OCI-LY3 (cell line): ENCODE results near the gene RPS6KA2.

Experiments used
- H2AFZ ChIP-seq: fragments of 200-600, 300-600 bp; shearing (Covaris generic); 2 replicates; pipeline ENCODE4 v1.6.0; 2014; ENCODE audit warnings: antibody characterized with exemption, low read depth, low read length
- H3K27ac ChIP-seq: fragments of 200-600, 300-600 bp; sonication (generic); 2 replicates; pipeline ENCODE4 v1.5.1; 2014; ENCODE audit warnings: mild to moderate bottlenecking, low read length, moderate library complexity, mixed read lengths
- H3K27me3 ChIP-seq: fragments of 200-600, 300-600 bp; sonication (generic); 2 replicates; pipeline ENCODE4 v1.6.1; 2014; ENCODE audit warnings: low read depth, low read length, mixed read lengths
- H3K36me3 ChIP-seq: fragments of 200-600, 300-600 bp; sonication (generic); replicated peaks from 2 replicates; pipeline ENCODE3; 2014; ENCODE audit warnings: low read depth, low read length, mixed read lengths
- H3K4me1 ChIP-seq: fragments of 300-600, 200-600 bp; sonication (generic); 2 replicates; pipeline ENCODE4 v1.6.1; 2014; ENCODE audit warnings: low read length, mixed read lengths
- H3K4me2 ChIP-seq: fragments of 200-600, 300-600 bp; sonication (generic); 2 replicates; pipeline ENCODE4 v1.6.1; 2014; ENCODE audit warnings: low read length, mixed read lengths
- H3K4me3 ChIP-seq: fragments of 300-600, 200-600 bp; sonication (generic); 2 replicates; pipeline ENCODE4 v1.5.1; 2014; ENCODE audit warnings: antibody characterized with exemption, mild to moderate bottlenecking, low read length, moderate library complexity
- H3K79me2 ChIP-seq: fragments of 300-600, 200-600 bp; shearing (Covaris generic); 2 replicates; pipeline ENCODE4 v1.6.1; 2014; ENCODE audit warnings: mild to moderate bottlenecking, low read length, mixed read lengths
- H3K9ac ChIP-seq: fragments of 300-600, 200-600 bp; shearing (Covaris generic); 2 replicates; pipeline ENCODE4 v1.6.0; 2014; ENCODE audit warnings: mild to moderate bottlenecking, low read length, moderate library complexity
- H3K9me3 ChIP-seq: fragments of 200-600, 300-600 bp; shearing (Covaris generic); 2 replicates; pipeline ENCODE4 v1.6.1; 2014; ENCODE audit warnings: low read length, mixed read lengths; ENCODE audit not compliant: insufficient read depth
- H4K20me1 ChIP-seq: fragments of 200-600, 300-600 bp; sonication (generic); 2 replicates; pipeline ENCODE4 v1.6.1; 2016; ENCODE audit warnings: low read length, mixed read lengths; ENCODE audit not compliant: insufficient read depth
- CTCF ChIP-seq: fragments of 200-600, 300-600 bp; sonication (generic); IDR thresholded peaks from 2 replicates; pipeline ENCODE4 v1.5.1; 2014; ENCODE audit warnings: antibody characterized with exemption, low read length, low read depth
- EZH2phosphoT487 ChIP-seq: fragments of 200-600 bp; shearing (Covaris generic); IDR thresholded peaks from 2 replicates; pipeline ENCODE4 v1.6.1; 2018; ENCODE audit warnings: antibody characterized with exemption, mixed run types, low read depth

Gene RPS6KA2

DNA sequence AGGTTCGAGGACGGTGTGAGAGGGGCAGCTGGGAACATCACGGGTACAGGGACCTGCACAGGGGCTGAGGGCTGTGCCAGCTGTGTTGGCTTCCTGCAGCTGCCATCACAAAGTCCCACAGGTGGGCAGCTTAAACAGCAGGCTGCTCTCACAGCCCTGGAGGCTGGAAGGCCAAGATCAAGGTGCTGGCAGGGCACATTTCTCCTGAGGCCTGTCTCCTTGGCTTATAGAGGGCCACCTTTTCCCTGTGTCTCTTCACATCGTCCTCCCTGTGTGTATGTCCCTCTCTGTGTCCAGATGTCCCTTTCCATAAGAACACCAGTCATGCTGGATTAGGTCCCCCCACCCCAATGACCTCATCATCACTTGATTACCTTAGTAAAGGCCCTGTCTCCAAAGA is 229.2 kb downstream of the RPS6KA2 start:
- Histone ChIP-seq H3K79me2 (no peaks in the 10 kb centered on the region), H2AFZ (no peak overlapping the region), H3K4me2 (no peak overlapping the region), H3K4me1 (no peaks in the 10 kb centered on the region), H3K4me3 (no peak overlapping the region), H4K20me1 (no peaks in the 10 kb centered on the region), H3K27ac (no peak overlapping the region), H3K36me3 (no peaks in the 10 kb centered on the region), H3K27me3 (no peaks in the 10 kb centered on the region), H3K9ac (no peak overlapping the region), H3K9me3 (no peaks in the 10 kb centered on the region)
- no peak for TF ChIP-seq CTCF
- TF ChIP-seq EZH2phosphoT487 = no peak

GRCh38 chr6:166395778-166396177 is 231.3 kb downstream of the RPS6KA2 start:
- Histone ChIP-seq H3K9ac (no peak overlapping the region), H3K27me3 (no peaks in the 10 kb centered on the region), H3K4me1 (no peaks in the 10 kb centered on the region), H3K36me3 (no peaks in the 10 kb centered on the region), H3K4me3 (no peak overlapping the region), H2AFZ (no peak overlapping the region), H3K4me2 (no peak overlapping the region), H3K79me2 (no peaks in the 10 kb centered on the region), H4K20me1 (no peaks in the 10 kb centered on the region), H3K9me3 (no peaks in the 10 kb centered on the region), H3K27ac (no peak overlapping the region)
- TF ChIP-seq EZH2phosphoT487 = no peak
- TF ChIP-seq CTCF = no peak

GRCh38 chr6:166395351-166395750 is 231.7 kb downstream of the RPS6KA2 start:
- H3K27me3 ChIP-seq = no peaks in the 10 kb centered on the region
- no peak for TF ChIP-seq CTCF
- no peak overlapping the region for H3K27ac ChIP-seq
- H3K9me3 ChIP-seq = no peaks in the 10 kb centered on the region
- no peaks in the 10 kb centered on the region for H3K79me2 ChIP-seq
- no peaks in the 10 kb centered on the region for H3K4me1 ChIP-seq
- no peak overlapping the region for H3K4me2 ChIP-seq
- H3K4me3 ChIP-seq = no peak overlapping the region
- H3K9ac ChIP-seq = no peak overlapping the region
- no peaks in the 10 kb centered on the region for H3K36me3 ChIP-seq
- no peak overlapping the region for H2AFZ ChIP-seq
- no peaks in the 10 kb centered on the region for H4K20me1 ChIP-seq

GRCh38 chr6:166394036-166394892 is 232.8 kb downstream of the RPS6KA2 start:
- Histone ChIP-seq H3K4me1 (no peaks in the 10 kb centered on the region), H3K27ac (no peak overlapping the region), H3K4me3 (no peak overlapping the region), H4K20me1 (no peaks in the 10 kb centered on the region), H3K79me2 (no peaks in the 10 kb centered on the region), H3K4me2 (no peak overlapping the region), H3K9ac (no peak overlapping the region), H3K36me3 (no peaks in the 10 kb centered on the region), H3K27me3 (no peaks in the 10 kb centered on the region), H2AFZ (no peak overlapping the region), H3K9me3 (no peaks in the 10 kb centered on the region)
- TF ChIP-seq CTCF = no peak
- TF ChIP-seq EZH2phosphoT487 = no peak
